ENCODE measurements around the gene ARIH1.
"Not testable (repeated sequence)": the region's sequence is repeated elsewhere in the genome, so short reads cannot be mapped to it uniquely, and the experiment has no call there.

ARIH1 gene

GRCh38 chr15:72473614-72474465 lies at the start of gene ARIH1:
TSS of gene ARIH1 (plus strand) at chr15:72474330. CDS start at chr15:72474640, 310 bp downstream.
- DNase-seq (ENCODE audit: low read depth), result peak; percentile 82

GRCh38 chr15:72426753-72427152 lies 47.4 kb upstream of the ARIH1 start:
- TF ChIP-seq CTCF (conservative IDR thresholded peaks at IDR 0.05; ENCODE audit: low read depth, low read length), result no peak
- DNase-seq (ENCODE audit: low read depth), result no peak
- H3K4me3 ChIP-seq (ENCODE audit: low read length), result no peak overlapping the region

More at GRCh38 chr15:72473614-72474465, at the start of gene ARIH1:
- peak within 1 kb of the TSS; percentile 76 for H3K4me3 ChIP-seq (ENCODE audit: low read length)
- peak; percentile 49 for TF ChIP-seq CTCF (conservative IDR thresholded peaks at IDR 0.05; ENCODE audit: low read depth, low read length)

GRCh38 chr15:72437650-72438316 lies 36.3 kb upstream of the ARIH1 start:
- no peak overlapping the region for H3K4me3 ChIP-seq (ENCODE audit: low read length)
- no peak for DNase-seq (ENCODE audit: low read depth)
- no peak for TF ChIP-seq CTCF (conservative IDR thresholded peaks at IDR 0.05; ENCODE audit: low read depth, low read length)

- not testable (repeated sequence) for DNase-seq (ENCODE audit: low read depth); H3K4me3 ChIP-seq (ENCODE audit: low read length)
Observed at GRCh38 chr15:72442848-72443247, 31.3 kb upstream of the ARIH1 start.

- peak; percentile 28 for DNase-seq (ENCODE audit: low read depth)
Observed at GRCh38 chr15:72445426-72445825, 28.7 kb upstream of the ARIH1 start.

GRCh38 chr15:72450805-72451204 lies 23.3 kb upstream of the ARIH1 start:
- no peak for TF ChIP-seq CTCF (conservative IDR thresholded peaks at IDR 0.05; ENCODE audit: low read depth, low read length)
- DNase-seq (ENCODE audit: low read depth), result no peak
- no peak overlapping the region for H3K4me3 ChIP-seq (ENCODE audit: low read length)

More at GRCh38 chr15:72445426-72445825, 28.7 kb upstream of the ARIH1 start:
- H3K4me3 ChIP-seq (ENCODE audit: low read length), result no peak overlapping the region
- TF ChIP-seq CTCF (conservative IDR thresholded peaks at IDR 0.05; ENCODE audit: low read depth, low read length), result no peak

GRCh38 chr15:72451224-72451623 lies 22.9 kb upstream of the ARIH1 start:
- no peak overlapping the region for H3K4me3 ChIP-seq (ENCODE audit: low read length)
- TF ChIP-seq CTCF (conservative IDR thresholded peaks at IDR 0.05; ENCODE audit: low read depth, low read length), result no peak
- DNase-seq (ENCODE audit: low read depth), result no peak

All from retinal pigment epithelial cell (primary cell).